Panc1 (cell line): ENCODE results near the gene RNF39. TPM values are rescaled to one million over a fixed set of nuclear protein-coding genes. Genes with fewer than 3 reads are reported as not detected.
A peak's percentile ranks its signal among the peaks of the same experiment; 100 is the strongest.

Experiments used
- ATAC-seq: fragments of 200-7000 bp; cut with Tn5 transposase; 2 replicates; pipeline ENCODE4 v1.9.1; 2020; ENCODE audit warnings: mild to moderate bottlenecking, moderate library complexity
- BruUV-seq: library from RNA; stranded (reverse); fragments of 400-500 nt; replicated peaks from 2 replicates; lab custom pipeline; 2021; lab: Mats Ljungman, UMichigan
- CTCF ChIA-PET: fragments of 300-600 bp; sonication (Branson Sonifier 250); formaldehyde crosslinking; loops from one replicate; lab custom pipeline; 2022; ENCODE audit warnings: antibody characterized with exemption; lab: Charles Lee
- POLR2A ChIA-PET: fragments of 300-600 bp; sonication (Branson Sonifier 250); formaldehyde crosslinking; loops from one replicate; lab custom pipeline; 2022; ENCODE audit warnings: antibody characterized with exemption; lab: Charles Lee
- DNase-seq: peaks from one replicate; pipeline ENCODE4 v3.0.0-alpha.2; 2010; ENCODE audit warnings: low read depth, low spot score
- H3K27ac ChIP-seq: 2 replicates; pipeline ENCODE4 v1.5.1; 2011; ENCODE audit warnings: mild to moderate bottlenecking, low read length, inconsistent platforms
- H3K27me3 ChIP-seq: fragments of 200-500 bp; sonication (Bioruptor generic); 2 replicates; pipeline ENCODE4 v1.6.0; 2014; ENCODE audit warnings: low read length, inconsistent platforms; ENCODE audit not compliant: control insufficient read depth, insufficient read depth
- H3K36me3 ChIP-seq: fragments of 200-500 bp; sonication (Bioruptor generic); 2 replicates; pipeline ENCODE4 v1.5.1; 2014; ENCODE audit warnings: inconsistent platforms, mild to moderate bottlenecking, low read length, moderate library complexity; ENCODE audit not compliant: control insufficient read depth, insufficient read depth
- H3K4me1 ChIP-seq: 2 replicates; pipeline ENCODE4 v1.5.1; 2011; ENCODE audit warnings: inconsistent platforms, mild to moderate bottlenecking, low read length, moderate library complexity; ENCODE audit not compliant: control insufficient read depth, insufficient read depth
- H3K4me3 ChIP-seq, 2 experiments: 2 replicates each; pipeline ENCODE4 v1.5.1; 2011 to 2012; ENCODE audit warnings: low read depth in 2 of 2, low read length in 2 of 2, mild to moderate bottlenecking in 2 of 2, inconsistent platforms in 1 of 2, moderate library complexity in 1 of 2
- H3K9me3 ChIP-seq: fragments of 200-500 bp; sonication (Bioruptor generic); 2 replicates; pipeline ENCODE4 v1.5.1; 2014; ENCODE audit warnings: low read depth, mild to moderate bottlenecking, inconsistent platforms, low read length, moderate library complexity; ENCODE audit not compliant: control insufficient read depth, insufficient read depth
- CTCF ChIP-seq: fragments of 450-650 bp; IDR thresholded peaks from 2 replicates; pipeline ENCODE4 v1.5.1; 2017; ENCODE audit warnings: mild to moderate bottlenecking
- POLR2AphosphoS5 ChIP-seq: IDR thresholded peaks from 2 replicates; pipeline ENCODE4 v1.6.1; 2012; ENCODE audit warnings: mild to moderate bottlenecking, low read depth, low read length, moderate library complexity
- REST ChIP-seq, 2 experiments: IDR thresholded peaks; 2 replicates each; pipeline ENCODE4 v1.6.1; 2011 to 2012; ENCODE audit warnings: low read depth in 2 of 2, control low read depth in 1 of 2, low read length in 1 of 2, mild to moderate bottlenecking in 1 of 2, moderate library complexity in 1 of 2; ENCODE audit not compliant: insufficient read depth in 1 of 2
- SIN3A ChIP-seq: IDR thresholded peaks from 2 replicates; pipeline ENCODE4 v1.6.1; 2012; ENCODE audit warnings: low read depth, mild to moderate bottlenecking, low read length, moderate library complexity, borderline replicate concordance; ENCODE audit not compliant: insufficient read depth
- TCF7L2 ChIP-seq: IDR thresholded peaks from 2 replicates; pipeline ENCODE4 v1.6.1; 2011; ENCODE audit warnings: mild to moderate bottlenecking, low read depth, low read length, inconsistent platforms
- in situ Hi-C: cut with HindIII; loops from 2 replicates; pipeline ENCODE4 v1.10.0; 2016; ENCODE audit warnings: low sequenced_read_pairs, low pct_unique_long_range_greater_than_20kb
- intact Hi-C: fragments of 100-400 bp; cut with micrococcal nuclease; formaldehyde crosslinking; loops from one replicate; pipeline ENCODE4 v1.10.0; 2022; ENCODE audit not compliant: unreplicated experiment
- total RNA-seq: library from RNA; stranded (reverse); gene quantifications from one replicate; pipeline ENCODE4 v1.2.1, GENCODE V29; 2021; ENCODE audit not compliant: unreplicated experiment

The RNF39 gene
- total RNA-seq, 1 experiment from 2014 or later = not detected

DNA sequence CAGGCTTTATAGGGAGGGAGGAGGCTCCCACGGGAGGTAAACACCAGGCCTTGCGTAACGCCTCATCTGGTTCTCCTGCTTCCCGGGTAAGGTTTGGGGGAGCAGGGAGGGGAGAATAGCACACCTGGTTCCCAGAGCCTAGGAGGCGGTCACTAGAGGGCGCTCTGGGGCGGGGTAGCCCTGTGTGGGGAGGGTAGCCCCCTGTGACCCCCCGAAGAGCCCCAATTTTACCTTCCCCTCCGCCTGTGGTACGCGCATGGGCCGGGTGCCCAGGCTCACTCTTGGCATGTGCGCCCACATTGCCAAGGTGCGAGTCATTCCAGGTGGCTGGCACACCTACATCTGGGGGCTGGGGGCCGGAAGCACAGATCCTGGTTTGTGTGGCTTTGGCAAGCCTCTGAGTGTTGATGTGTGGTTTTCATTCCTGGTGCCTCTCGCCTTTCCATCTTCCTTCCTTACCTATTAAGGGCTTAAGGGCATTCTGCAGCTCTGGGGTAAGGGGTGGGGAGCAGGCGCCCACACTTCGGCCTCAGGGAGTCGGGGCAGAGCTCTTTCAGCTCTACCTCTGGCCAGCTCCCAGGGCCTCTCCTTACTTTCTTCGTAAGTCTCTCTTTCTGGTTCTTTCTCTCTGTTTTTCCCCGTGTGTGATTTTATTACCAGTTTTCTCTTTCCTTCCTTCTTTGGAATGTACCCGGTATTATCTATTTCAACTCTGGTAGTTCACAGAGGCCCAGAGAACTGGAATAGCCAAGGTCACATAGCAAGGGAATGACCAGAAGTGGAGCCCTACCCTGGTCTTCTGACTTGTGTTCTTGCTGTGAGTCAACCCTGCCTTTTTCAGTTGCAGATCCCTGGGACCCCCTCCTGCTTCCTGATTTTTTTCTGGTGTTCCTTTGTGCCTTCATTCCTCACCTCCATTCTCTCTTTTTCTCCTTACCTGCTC is 492 bp upstream of the RNF39 start:
- ChIA-PET POLR2A (no interaction called here), CTCF (no interaction called here)
- ATAC-seq (0 out of 2 replicates have a peak, but pooled peaks have one; percentile 27), DNase-seq (no peak)
- H3K27ac ChIP-seq = no peak overlapping the region
- no TSS peak for BruUV-seq
- no peaks in the 10 kb centered on the region for H3K9me3 ChIP-seq
- in situ Hi-C loops = no loop called here
- H3K4me3 ChIP-seq = no peak overlapping the region
- peaks cover 4% of the 10 kb centered on the region for H3K4me1 ChIP-seq
- intact Hi-C loops = no loop called here
- no peaks in the 10 kb centered on the region for H3K36me3 ChIP-seq
- peaks cover 6% of the 10 kb centered on the region; the same call in 1 of the 2 replicates for H3K27me3 ChIP-seq
- TF ChIP-seq CTCF (peak; percentile 80), SIN3A (no peak)

GRCh38 chr6:30074331-30075093 is 1.1 kb downstream of the RNF39 start:
- in situ Hi-C loops (no loop called here), intact Hi-C loops (no loop called here)
- Histone ChIP-seq H3K27me3 (peaks cover 6% of the 10 kb centered on the region; the same call in 1 of the 2 replicates), H3K9me3 (no peaks in the 10 kb centered on the region), H3K27ac (no peak overlapping the region), H3K36me3 (no peaks in the 10 kb centered on the region), H3K4me1 (peaks cover 4% of the 10 kb centered on the region), H3K4me3 (no peak overlapping the region)
- no peak for DNase-seq
- POLR2A ChIA-PET = no interaction called here
- no peak for ATAC-seq
- no TSS peak for BruUV-seq
- CTCF ChIA-PET = no interaction called here
- no peak for TF ChIP-seq REST (IDR thresholded peaks at IDR 0.05; ENCODE audit: insufficient read depth in 1 of 2, low read depth in 2 of 2, low read length in 1 of 2)
- no peak for TF ChIP-seq POLR2AphosphoS5
- TF ChIP-seq SIN3A = no peak
- no peak for TF ChIP-seq CTCF
- TF ChIP-seq TCF7L2 = no peak
